ENCODE results near the gene EPHA5.

EPHA5 gene

GRCh38 chr4:65535113-65535512 lies 135.2 kb downstream of the EPHA5 start:
- no peak for DNase-seq (ENCODE audit: insufficient read length, low spot score)
- no peak for FAIRE-seq
- no peak for TF ChIP-seq POLR2AphosphoS5 (IDR thresholded peaks at IDR 0.05; ENCODE audit: low read depth, low read length)
- no peak for TF ChIP-seq SPI1 (IDR thresholded peaks at IDR 0.05; ENCODE audit: low read depth, low read length)
- TF ChIP-seq TAF1 (IDR thresholded peaks at IDR 0.05; ENCODE audit: low read depth, low read length) = no peak
- no peak for TF ChIP-seq POLR2A (IDR thresholded peaks at IDR 0.05; ENCODE audit: low read depth, low read length)
- TF ChIP-seq PAX5 (IDR thresholded peaks at IDR 0.05; ENCODE audit: insufficient read depth, low read length, severe bottlenecking) = no peak
- no peak for TF ChIP-seq POU2F2 (IDR thresholded peaks at IDR 0.05; ENCODE audit: low read depth, low read length)

- DNase-seq (ENCODE audit: insufficient read length, low spot score) (no peak), FAIRE-seq (no peak)
- TF ChIP-seq POLR2AphosphoS5 (IDR thresholded peaks at IDR 0.05; ENCODE audit: low read depth, low read length) = no peak
- no peak for TF ChIP-seq TAF1 (IDR thresholded peaks at IDR 0.05; ENCODE audit: low read depth, low read length)
- TF ChIP-seq POLR2A (IDR thresholded peaks at IDR 0.05; ENCODE audit: low read depth, low read length) = no peak
- TF ChIP-seq PAX5 (IDR thresholded peaks at IDR 0.05; ENCODE audit: insufficient read depth, low read length, severe bottlenecking) = no peak
- TF ChIP-seq SPI1 (IDR thresholded peaks at IDR 0.05; ENCODE audit: low read depth, low read length) = no peak
- TF ChIP-seq POU2F2 (IDR thresholded peaks at IDR 0.05; ENCODE audit: low read depth, low read length) = no peak
Observed at GRCh38 chr4:65521666-65522065, 148.6 kb downstream of the EPHA5 start.

GRCh38 chr4:65515646-65516045 lies 154.6 kb downstream of the EPHA5 start:
- DNase-seq (ENCODE audit: insufficient read length, low spot score) = no peak
- FAIRE-seq = no peak
- no peak for TF ChIP-seq POLR2AphosphoS5 (IDR thresholded peaks at IDR 0.05; ENCODE audit: low read depth, low read length)

- TF ChIP-seq PAX5 (IDR thresholded peaks at IDR 0.05; ENCODE audit: insufficient read depth, low read length, severe bottlenecking) (no peak), SPI1 (IDR thresholded peaks at IDR 0.05; ENCODE audit: low read depth, low read length) (no peak), POU2F2 (IDR thresholded peaks at IDR 0.05; ENCODE audit: low read depth, low read length) (no peak), TAF1 (IDR thresholded peaks at IDR 0.05; ENCODE audit: low read depth, low read length) (no peak), POLR2AphosphoS5 (IDR thresholded peaks at IDR 0.05; ENCODE audit: low read depth, low read length) (no peak), POLR2A (IDR thresholded peaks at IDR 0.05; ENCODE audit: low read depth, low read length) (no peak)
- FAIRE-seq = no peak
- no peak for DNase-seq (ENCODE audit: insufficient read length, low spot score)
Observed at GRCh38 chr4:65510976-65511375, 159.3 kb downstream of the EPHA5 start.

GRCh38 chr4:65508168-65508567 lies 162.1 kb downstream of the EPHA5 start:
- no peak for DNase-seq (ENCODE audit: insufficient read length, low spot score)
- FAIRE-seq = no peak

GRCh38 chr4:65502131-65502701 lies 168.1 kb downstream of the EPHA5 start:
- FAIRE-seq = no peak
- TF ChIP-seq TAF1 (IDR thresholded peaks at IDR 0.05; ENCODE audit: low read depth, low read length) (no peak), SPI1 (IDR thresholded peaks at IDR 0.05; ENCODE audit: low read depth, low read length) (no peak), PAX5 (IDR thresholded peaks at IDR 0.05; ENCODE audit: insufficient read depth, low read length, severe bottlenecking) (no peak), POLR2A (IDR thresholded peaks at IDR 0.05; ENCODE audit: low read depth, low read length) (no peak), POU2F2 (IDR thresholded peaks at IDR 0.05; ENCODE audit: low read depth, low read length) (no peak), POLR2AphosphoS5 (IDR thresholded peaks at IDR 0.05; ENCODE audit: low read depth, low read length) (no peak)
- DNase-seq (ENCODE audit: insufficient read length, low spot score) = no peak

More at GRCh38 chr4:65508168-65508567, 162.1 kb downstream of the EPHA5 start:
- TF ChIP-seq POU2F2 (IDR thresholded peaks at IDR 0.05; ENCODE audit: low read depth, low read length) = no peak
- TF ChIP-seq PAX5 (IDR thresholded peaks at IDR 0.05; ENCODE audit: insufficient read depth, low read length, severe bottlenecking) = no peak
- no peak for TF ChIP-seq POLR2AphosphoS5 (IDR thresholded peaks at IDR 0.05; ENCODE audit: low read depth, low read length)
- no peak for TF ChIP-seq TAF1 (IDR thresholded peaks at IDR 0.05; ENCODE audit: low read depth, low read length)
- TF ChIP-seq SPI1 (IDR thresholded peaks at IDR 0.05; ENCODE audit: low read depth, low read length) = no peak
- no peak for TF ChIP-seq POLR2A (IDR thresholded peaks at IDR 0.05; ENCODE audit: low read depth, low read length)

GRCh38 chr4:65498606-65499005 lies 171.7 kb downstream of the EPHA5 start:
- TF ChIP-seq PAX5 (IDR thresholded peaks at IDR 0.05; ENCODE audit: insufficient read depth, low read length, severe bottlenecking) (no peak), SPI1 (IDR thresholded peaks at IDR 0.05; ENCODE audit: low read depth, low read length) (no peak), TAF1 (IDR thresholded peaks at IDR 0.05; ENCODE audit: low read depth, low read length) (no peak), POU2F2 (IDR thresholded peaks at IDR 0.05; ENCODE audit: low read depth, low read length) (no peak), POLR2AphosphoS5 (IDR thresholded peaks at IDR 0.05; ENCODE audit: low read depth, low read length) (no peak), POLR2A (IDR thresholded peaks at IDR 0.05; ENCODE audit: low read depth, low read length) (no peak)
- FAIRE-seq (no peak), DNase-seq (ENCODE audit: insufficient read length, low spot score) (no peak)

- DNase-seq (ENCODE audit: insufficient read length, low spot score) (no peak), FAIRE-seq (no peak)
- TF ChIP-seq POLR2AphosphoS5 (IDR thresholded peaks at IDR 0.05; ENCODE audit: low read depth, low read length) = no peak
- no peak for TF ChIP-seq SPI1 (IDR thresholded peaks at IDR 0.05; ENCODE audit: low read depth, low read length)
- no peak for TF ChIP-seq PAX5 (IDR thresholded peaks at IDR 0.05; ENCODE audit: insufficient read depth, low read length, severe bottlenecking)
- TF ChIP-seq POLR2A (IDR thresholded peaks at IDR 0.05; ENCODE audit: low read depth, low read length) = no peak
- no peak for TF ChIP-seq POU2F2 (IDR thresholded peaks at IDR 0.05; ENCODE audit: low read depth, low read length)
- TF ChIP-seq TAF1 (IDR thresholded peaks at IDR 0.05; ENCODE audit: low read depth, low read length) = no peak
Observed at GRCh38 chr4:65495439-65495838, 174.8 kb downstream of the EPHA5 start.

GRCh38 chr4:65482410-65482809 lies 187.9 kb downstream of the EPHA5 start:
- TF ChIP-seq TAF1 (IDR thresholded peaks at IDR 0.05; ENCODE audit: low read depth, low read length) = no peak
- no peak for TF ChIP-seq SPI1 (IDR thresholded peaks at IDR 0.05; ENCODE audit: low read depth, low read length)
- TF ChIP-seq PAX5 (IDR thresholded peaks at IDR 0.05; ENCODE audit: insufficient read depth, low read length, severe bottlenecking) = no peak
- TF ChIP-seq POLR2AphosphoS5 (IDR thresholded peaks at IDR 0.05; ENCODE audit: low read depth, low read length) = no peak
- no peak for TF ChIP-seq POLR2A (IDR thresholded peaks at IDR 0.05; ENCODE audit: low read depth, low read length)
- TF ChIP-seq POU2F2 (IDR thresholded peaks at IDR 0.05; ENCODE audit: low read depth, low read length) = no peak
- no peak for DNase-seq (ENCODE audit: insufficient read length, low spot score)
- no peak for FAIRE-seq

- TF ChIP-seq POLR2A (IDR thresholded peaks at IDR 0.05; ENCODE audit: low read depth, low read length) (no peak), POU2F2 (IDR thresholded peaks at IDR 0.05; ENCODE audit: low read depth, low read length) (no peak), SPI1 (IDR thresholded peaks at IDR 0.05; ENCODE audit: low read depth, low read length) (no peak), POLR2AphosphoS5 (IDR thresholded peaks at IDR 0.05; ENCODE audit: low read depth, low read length) (no peak), TAF1 (IDR thresholded peaks at IDR 0.05; ENCODE audit: low read depth, low read length) (no peak), PAX5 (IDR thresholded peaks at IDR 0.05; ENCODE audit: insufficient read depth, low read length, severe bottlenecking) (no peak)
Observed at GRCh38 chr4:65472531-65472930, 197.8 kb downstream of the EPHA5 start.

More at GRCh38 chr4:65472531-65472930, 197.8 kb downstream of the EPHA5 start:
- FAIRE-seq (no peak), DNase-seq (ENCODE audit: insufficient read length, low spot score) (no peak)

Data from GM12891 (cell line).